MM.1S (cell line): ENCODE data around the gene DAD1.

ENCODE experiments used
- DNase-seq: peaks from one replicate; pipeline ENCODE4 v3.0.0-alpha.2; 2015
- H2AFZ ChIP-seq: fragments of 300-600 bp; sonication (generic); 2 replicates; pipeline ENCODE4 v1.6.0; 2016; ENCODE audit warnings: antibody characterized with exemption, low read length
- H3F3A ChIP-seq: fragments of 300-600 bp; sonication (generic); 2 replicates; pipeline ENCODE4 v1.6.1; 2016; ENCODE audit warnings: mild to moderate bottlenecking, antibody characterized with exemption, low read length, moderate library complexity, mixed read lengths; ENCODE audit not compliant: insufficient read depth
- H3K27ac ChIP-seq: fragments of 300-600 bp; sonication (generic); 2 replicates; pipeline ENCODE4 v1.5.1; 2016; ENCODE audit warnings: mild to moderate bottlenecking, low read length
- H3K27me3 ChIP-seq: fragments of 300-600 bp; sonication (generic); replicated peaks from 2 replicates; pipeline ENCODE4 v1.6.0; 2016; ENCODE audit warnings: low read length; ENCODE audit not compliant: insufficient read depth
- H3K36me3 ChIP-seq: fragments of 300-600 bp; sonication (generic); replicated peaks from 2 replicates; pipeline ENCODE4 v1.6.1; 2016; ENCODE audit warnings: mild to moderate bottlenecking, low read length, mixed read lengths; ENCODE audit not compliant: insufficient read depth
- H3K4me1 ChIP-seq: fragments of 300-600 bp; sonication (generic); 2 replicates; pipeline ENCODE4 v1.6.1; 2016; ENCODE audit warnings: low read length, mixed read lengths
- H3K4me2 ChIP-seq: fragments of 300-600 bp; sonication (generic); 2 replicates; pipeline ENCODE4 v1.6.0; 2016; ENCODE audit warnings: low read depth, low read length
- H3K4me3 ChIP-seq: fragments of 300-600 bp; sonication (generic); 2 replicates; pipeline ENCODE4 v1.5.1; 2016; ENCODE audit warnings: low read length, mixed read lengths
- H3K79me2 ChIP-seq: fragments of 300-600 bp; sonication (generic); 2 replicates; pipeline ENCODE4 v1.6.1; 2016; ENCODE audit warnings: mixed run types, low read length, mixed read lengths
- H3K9ac ChIP-seq: fragments of 300-600 bp; sonication (generic); 2 replicates; pipeline ENCODE4 v1.6.1; 2016; ENCODE audit warnings: low read length, mixed read lengths
- H3K9me2 ChIP-seq: fragments of 300-600 bp; sonication (generic); replicated peaks from 2 replicates; pipeline ENCODE4 v1.6.1; 2016; ENCODE audit warnings: mild to moderate bottlenecking, low read length, mixed read lengths; ENCODE audit not compliant: insufficient read depth
- H3K9me3 ChIP-seq: fragments of 300-600 bp; sonication (generic); replicated peaks from 2 replicates; pipeline ENCODE4 v1.6.1; 2016; ENCODE audit warnings: mild to moderate bottlenecking, low read length, mixed read lengths; ENCODE audit not compliant: insufficient read depth
- H4K20me1 ChIP-seq: fragments of 300-600 bp; sonication (generic); 2 replicates; pipeline ENCODE4 v1.6.1; 2016; ENCODE audit warnings: mild to moderate bottlenecking, low read length, moderate library complexity, mixed read lengths; ENCODE audit not compliant: insufficient read depth
- EZH2 ChIP-seq: fragments of 300-600 bp; sonication (generic); optimal IDR thresholded peaks from 2 replicates; pipeline ENCODE3; 2017; ENCODE audit warnings: low read depth, mild to moderate bottlenecking, antibody characterized with exemption, low read length, mixed read lengths
- EZH2phosphoT487 ChIP-seq: fragments of 300-600 bp; sonication (generic); IDR thresholded peaks from 2 replicates; pipeline ENCODE4 v1.6.1; 2018; ENCODE audit warnings: antibody characterized with exemption, low read length
- TF ChIP-seq, protein P1 (sequence below): fragments of 300-600 bp; sonication (generic); IDR thresholded peaks from 2 replicates; pipeline ENCODE4 v1.5.1; 2016; ENCODE audit warnings: antibody characterized with exemption, low read length, mixed read lengths

Gene DAD1

DNA sequence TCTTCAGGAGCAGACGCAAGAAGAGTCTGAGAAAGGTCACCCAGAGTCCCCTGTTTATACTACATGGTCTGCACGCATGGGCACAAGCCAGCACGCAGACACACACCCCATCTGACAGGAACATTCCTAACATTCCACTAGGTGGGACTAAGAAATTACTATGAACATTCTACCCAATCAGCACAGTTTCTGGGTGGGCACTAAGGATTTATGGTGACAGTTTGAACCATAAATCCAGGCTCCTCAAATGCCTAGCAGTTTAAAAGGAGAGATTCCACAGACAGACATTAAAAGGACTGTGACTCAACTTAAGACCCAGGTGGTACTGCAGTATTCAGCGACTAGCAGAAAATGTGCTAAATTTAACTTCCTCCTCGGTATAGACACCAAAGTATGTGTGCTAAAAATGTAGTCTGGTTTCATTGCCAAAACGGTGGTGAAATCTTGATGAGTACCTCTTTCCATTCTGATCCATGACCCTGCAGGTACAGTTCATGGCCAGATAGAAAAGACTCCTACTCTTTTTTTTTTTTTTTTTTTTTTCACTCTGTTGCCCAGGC lies 25.3 kb upstream of the DAD1 start:
- Histone ChIP-seq H3K27me3 (no peaks in the 10 kb centered on the region), H3K4me3 (no peak overlapping the region), H3K27ac (peak overlapping the region; percentile 89), H4K20me1 (no peaks in the 10 kb centered on the region), H2AFZ (no peak overlapping the region), H3K9me2 (no peaks in the 10 kb centered on the region), H3K36me3 (no peaks in the 10 kb centered on the region), H3K9ac (peak overlapping the region; percentile 35; the same call in 1 of the 2 replicates), H3K4me1 (peaks cover 37% of the 10 kb centered on the region), H3K4me2 (peak overlapping the region; percentile 49; the same call in 1 of the 2 replicates), H3F3A (peaks cover 21% of the 10 kb centered on the region), H3K79me2 (no peaks in the 10 kb centered on the region), H3K9me3 (no peaks in the 10 kb centered on the region)
- TF ChIP-seq, protein P1, sequence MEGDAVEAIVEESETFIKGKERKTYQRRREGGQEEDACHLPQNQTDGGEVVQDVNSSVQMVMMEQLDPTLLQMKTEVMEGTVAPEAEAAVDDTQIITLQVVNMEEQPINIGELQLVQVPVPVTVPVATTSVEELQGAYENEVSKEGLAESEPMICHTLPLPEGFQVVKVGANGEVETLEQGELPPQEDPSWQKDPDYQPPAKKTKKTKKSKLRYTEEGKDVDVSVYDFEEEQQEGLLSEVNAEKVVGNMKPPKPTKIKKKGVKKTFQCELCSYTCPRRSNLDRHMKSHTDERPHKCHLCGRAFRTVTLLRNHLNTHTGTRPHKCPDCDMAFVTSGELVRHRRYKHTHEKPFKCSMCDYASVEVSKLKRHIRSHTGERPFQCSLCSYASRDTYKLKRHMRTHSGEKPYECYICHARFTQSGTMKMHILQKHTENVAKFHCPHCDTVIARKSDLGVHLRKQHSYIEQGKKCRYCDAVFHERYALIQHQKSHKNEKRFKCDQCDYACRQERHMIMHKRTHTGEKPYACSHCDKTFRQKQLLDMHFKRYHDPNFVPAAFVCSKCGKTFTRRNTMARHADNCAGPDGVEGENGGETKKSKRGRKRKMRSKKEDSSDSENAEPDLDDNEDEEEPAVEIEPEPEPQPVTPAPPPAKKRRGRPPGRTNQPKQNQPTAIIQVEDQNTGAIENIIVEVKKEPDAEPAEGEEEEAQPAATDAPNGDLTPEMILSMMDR: no peak
- TF ChIP-seq EZH2 (no peak), EZH2phosphoT487 (no peak)
- DNase-seq: peak; percentile 74

DNA sequence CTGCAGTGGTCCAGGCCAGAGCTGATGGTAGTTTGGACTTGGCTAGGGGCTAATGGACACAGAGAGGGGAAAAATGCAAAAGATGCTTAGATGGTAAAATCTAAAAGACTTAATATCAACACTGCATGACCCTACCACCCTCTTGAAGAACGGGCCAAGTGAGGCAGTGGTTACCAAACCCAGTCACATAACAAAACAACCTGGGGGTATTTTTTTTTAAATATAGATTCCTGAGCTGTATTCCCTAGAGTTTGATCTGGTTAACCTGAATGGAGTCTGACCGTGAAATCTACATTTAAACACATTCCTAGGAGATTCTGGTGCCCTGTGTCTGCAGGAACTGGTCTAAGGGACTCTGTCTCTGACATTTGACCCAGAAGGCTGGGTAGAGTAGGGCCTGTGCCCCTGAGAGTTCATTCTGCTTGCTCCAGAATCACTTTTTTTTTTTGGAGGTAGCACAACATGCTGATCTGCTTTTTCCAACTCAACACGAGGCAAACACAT lies 24.8 kb upstream of the DAD1 start:
- Histone ChIP-seq H3K9me2 (no peaks in the 10 kb centered on the region), H4K20me1 (no peaks in the 10 kb centered on the region), H2AFZ (no peak overlapping the region), H3K36me3 (no peaks in the 10 kb centered on the region), H3K4me2 (peak overlapping the region; percentile 49; the same call in 1 of the 2 replicates), H3K4me3 (no peak overlapping the region), H3K4me1 (peaks cover 37% of the 10 kb centered on the region), H3K27me3 (no peaks in the 10 kb centered on the region), H3K9ac (peak overlapping the region; percentile 35; the same call in 1 of the 2 replicates), H3K79me2 (no peaks in the 10 kb centered on the region), H3K9me3 (no peaks in the 10 kb centered on the region), H3K27ac (peak overlapping the region; percentile 89), H3F3A (peaks cover 21% of the 10 kb centered on the region)
- no peak for DNase-seq
- TF ChIP-seq EZH2phosphoT487: no peak
- TF ChIP-seq EZH2: no peak
- TF ChIP-seq, protein P1: no peak

DNA sequence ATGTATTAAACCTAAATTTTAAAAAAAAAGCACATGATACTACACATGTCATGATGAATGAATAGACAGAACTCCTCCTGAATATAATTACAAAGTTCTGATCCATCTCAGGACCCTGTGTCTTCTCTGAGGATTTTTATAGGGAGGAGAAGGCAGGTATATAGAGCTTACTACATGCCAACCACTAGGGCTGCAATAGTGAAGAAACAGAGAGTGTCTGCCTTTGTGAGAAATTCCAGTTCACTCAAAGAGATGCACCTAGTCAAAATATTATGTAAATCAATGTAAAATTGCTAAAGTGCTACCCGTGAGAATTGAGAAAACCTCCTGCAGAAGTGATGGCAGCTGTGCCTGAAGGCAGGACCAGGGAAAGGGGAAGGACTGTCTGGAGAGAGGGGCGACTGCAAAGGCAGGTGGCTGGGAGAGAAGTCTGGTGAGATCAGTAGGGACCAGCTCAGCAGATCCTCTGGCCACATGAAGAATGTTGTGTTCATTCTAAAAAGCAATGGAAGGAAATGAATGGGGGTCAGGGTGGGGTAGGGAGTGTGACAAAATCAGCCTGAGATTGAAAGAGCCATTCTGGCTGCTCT lies 24.2 kb upstream of the DAD1 start:
- H3K9ac ChIP-seq: no peak overlapping the region
- H3K36me3 ChIP-seq: no peaks in the 10 kb centered on the region
- H3K9me2 ChIP-seq: no peaks in the 10 kb centered on the region
- TF ChIP-seq, protein P1: peak; percentile 15
- TF ChIP-seq EZH2phosphoT487: no peak
- peaks cover 21% of the 10 kb centered on the region for H3F3A ChIP-seq
- no peaks in the 10 kb centered on the region for H4K20me1 ChIP-seq
- no peak overlapping the region for H2AFZ ChIP-seq
- peak; percentile 26 for DNase-seq
- H3K79me2 ChIP-seq: no peaks in the 10 kb centered on the region
- peak overlapping the region; percentile 89 for H3K27ac ChIP-seq
- H3K4me1 ChIP-seq: peaks cover 37% of the 10 kb centered on the region
- H3K27me3 ChIP-seq: no peaks in the 10 kb centered on the region
- H3K9me3 ChIP-seq: no peaks in the 10 kb centered on the region
- H3K4me3 ChIP-seq: no peak overlapping the region
- peak overlapping the region; percentile 49 for H3K4me2 ChIP-seq
